Endothelial cell (in vitro differentiated cells): Measurements from ENCODE around the gene TRPM2. TPM values are rescaled to one million over a fixed set of nuclear protein-coding genes. Genes with fewer than 3 reads are reported as not detected.

Source experiments
- DNase-seq: peaks from one replicate; pipeline ENCODE4 v3.0.0; 2021; ENCODE audit warnings: low spot score
- H3K27ac Mint-ChIP-seq: one replicate; pipeline ENCODE4 v1.8.0; 2021; ENCODE audit warnings: mixed read lengths, inconsistent platforms; ENCODE audit not compliant: unreplicated experiment
- H3K27me3 Mint-ChIP-seq: one replicate; pipeline ENCODE4 v1.8.0; 2021; ENCODE audit warnings: mild to moderate bottlenecking, moderate library complexity, mixed read lengths, inconsistent platforms; ENCODE audit not compliant: unreplicated experiment
- H3K36me3 Mint-ChIP-seq: one replicate; pipeline ENCODE4 v1.8.0; 2021; ENCODE audit warnings: mild to moderate bottlenecking, low read depth, mixed read lengths, inconsistent platforms; ENCODE audit not compliant: unreplicated experiment
- H3K4me1 Mint-ChIP-seq: one replicate; pipeline ENCODE4 v1.8.0; 2021; ENCODE audit warnings: mild to moderate bottlenecking, mixed read lengths, inconsistent platforms; ENCODE audit not compliant: unreplicated experiment
- H3K4me3 Mint-ChIP-seq: one replicate; pipeline ENCODE4 v1.8.0; 2021; ENCODE audit warnings: mild to moderate bottlenecking, mixed read lengths, inconsistent platforms; ENCODE audit not compliant: unreplicated experiment
- H3K9me3 Mint-ChIP-seq: one replicate; pipeline ENCODE4 v1.8.0; 2021; ENCODE audit warnings: mixed read lengths, inconsistent platforms; ENCODE audit not compliant: unreplicated experiment
- total RNA-seq: library from RNA; stranded (reverse); fragmentation: NEBNext Ultra II Directional; extraction: Animal tissue kit (Norgen Biotek cat#: 25700); gene quantifications from one replicate; pipeline ENCODE4 v1.2.1, GENCODE V29; 2021; ENCODE audit not compliant: unreplicated experiment
- TF ChIP-seq, protein P1 (sequence below): fragments of 200-600 bp; sonication (generic); IDR thresholded peaks from one replicate; pipeline ENCODE4 v1.5.0; 2021; ENCODE audit warnings: antibody characterized with exemption; ENCODE audit not compliant: unreplicated experiment

TRPM2 gene
- total RNA-seq, 1 donor from 2014 or later: 0.15 TPM

DNA sequence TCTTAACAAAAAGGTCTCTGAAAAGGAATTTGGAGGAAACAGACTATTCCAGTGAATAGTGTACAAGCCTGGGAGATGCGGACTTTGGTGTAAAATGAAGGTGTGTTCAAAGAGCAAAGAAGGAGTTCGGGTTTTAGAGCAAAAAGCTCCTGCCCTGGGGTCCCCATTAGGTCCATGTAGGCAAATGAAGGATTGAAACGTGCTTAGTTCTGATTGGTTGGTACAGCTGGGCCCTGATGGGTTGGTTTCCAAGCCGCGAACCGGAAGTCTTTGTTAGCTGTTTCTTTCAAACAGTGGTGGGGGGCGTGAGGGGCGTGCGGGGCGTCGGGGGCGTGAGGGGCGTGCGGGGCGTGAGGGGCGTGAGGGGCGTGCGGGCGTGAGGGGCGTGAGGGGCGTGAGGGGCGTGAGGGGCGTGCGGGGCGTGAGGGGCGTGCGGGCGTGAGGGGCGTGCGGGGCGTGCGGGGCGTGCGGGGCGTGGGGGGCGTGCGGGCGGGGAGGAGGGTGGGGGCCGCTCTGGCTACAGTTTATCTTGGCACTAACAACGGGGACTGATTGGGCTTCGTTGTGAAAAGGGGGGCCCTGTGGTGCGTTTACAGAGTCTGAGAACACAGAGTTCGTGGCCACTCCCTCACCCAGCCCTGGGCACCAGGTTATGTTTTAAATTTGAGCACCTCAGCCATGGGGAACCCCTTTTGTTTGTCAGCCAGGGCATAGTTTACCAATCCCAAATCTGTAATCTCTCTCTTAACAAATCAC is 131.3 kb downstream of the TRPM2 start:
- Mint-ChIP-seq H3K27ac (no peak overlapping the region), H3K4me3 (no peak overlapping the region), H3K9me3 (no peaks in the 10 kb centered on the region), H3K36me3 (no peaks in the 10 kb centered on the region), H3K27me3 (no peaks in the 10 kb centered on the region), H3K4me1 (no peaks in the 10 kb centered on the region)
- TF ChIP-seq, protein P1, sequence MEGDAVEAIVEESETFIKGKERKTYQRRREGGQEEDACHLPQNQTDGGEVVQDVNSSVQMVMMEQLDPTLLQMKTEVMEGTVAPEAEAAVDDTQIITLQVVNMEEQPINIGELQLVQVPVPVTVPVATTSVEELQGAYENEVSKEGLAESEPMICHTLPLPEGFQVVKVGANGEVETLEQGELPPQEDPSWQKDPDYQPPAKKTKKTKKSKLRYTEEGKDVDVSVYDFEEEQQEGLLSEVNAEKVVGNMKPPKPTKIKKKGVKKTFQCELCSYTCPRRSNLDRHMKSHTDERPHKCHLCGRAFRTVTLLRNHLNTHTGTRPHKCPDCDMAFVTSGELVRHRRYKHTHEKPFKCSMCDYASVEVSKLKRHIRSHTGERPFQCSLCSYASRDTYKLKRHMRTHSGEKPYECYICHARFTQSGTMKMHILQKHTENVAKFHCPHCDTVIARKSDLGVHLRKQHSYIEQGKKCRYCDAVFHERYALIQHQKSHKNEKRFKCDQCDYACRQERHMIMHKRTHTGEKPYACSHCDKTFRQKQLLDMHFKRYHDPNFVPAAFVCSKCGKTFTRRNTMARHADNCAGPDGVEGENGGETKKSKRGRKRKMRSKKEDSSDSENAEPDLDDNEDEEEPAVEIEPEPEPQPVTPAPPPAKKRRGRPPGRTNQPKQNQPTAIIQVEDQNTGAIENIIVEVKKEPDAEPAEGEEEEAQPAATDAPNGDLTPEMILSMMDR: no peak
- DNase-seq: no peak

DNA sequence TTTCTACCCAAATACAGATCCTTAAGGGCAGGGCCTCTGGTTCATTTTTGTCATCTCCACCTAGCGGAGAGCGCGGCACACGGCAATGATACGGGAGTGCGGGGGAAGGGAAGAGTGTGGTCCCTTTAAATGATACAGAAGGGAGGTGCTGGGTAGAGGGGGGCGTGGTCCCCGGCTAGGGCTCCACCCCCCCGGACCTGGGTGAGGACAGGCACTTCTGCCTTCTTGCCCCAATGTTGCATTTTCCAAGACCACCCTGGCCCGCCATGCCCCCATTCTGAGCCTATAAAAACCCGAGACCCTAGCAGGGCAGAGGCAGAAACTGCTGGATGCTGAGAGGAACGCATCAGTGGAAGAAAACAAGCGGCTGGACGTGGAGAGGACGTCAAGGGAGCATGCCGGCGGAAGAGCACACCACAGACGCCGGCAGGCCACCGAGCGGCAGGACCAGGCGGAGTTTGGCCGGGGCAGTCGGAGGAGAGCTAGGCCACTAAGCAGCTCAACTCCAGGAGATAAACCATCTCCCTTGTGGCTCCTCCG is 131.9 kb downstream of the TRPM2 start:
- Mint-ChIP-seq H3K27ac (no peak overlapping the region), H3K4me3 (no peak overlapping the region), H3K9me3 (no peaks in the 10 kb centered on the region), H3K4me1 (no peaks in the 10 kb centered on the region), H3K27me3 (no peaks in the 10 kb centered on the region), H3K36me3 (no peaks in the 10 kb centered on the region)
- DNase-seq: no peak
- TF ChIP-seq, protein P1: no peak

DNA sequence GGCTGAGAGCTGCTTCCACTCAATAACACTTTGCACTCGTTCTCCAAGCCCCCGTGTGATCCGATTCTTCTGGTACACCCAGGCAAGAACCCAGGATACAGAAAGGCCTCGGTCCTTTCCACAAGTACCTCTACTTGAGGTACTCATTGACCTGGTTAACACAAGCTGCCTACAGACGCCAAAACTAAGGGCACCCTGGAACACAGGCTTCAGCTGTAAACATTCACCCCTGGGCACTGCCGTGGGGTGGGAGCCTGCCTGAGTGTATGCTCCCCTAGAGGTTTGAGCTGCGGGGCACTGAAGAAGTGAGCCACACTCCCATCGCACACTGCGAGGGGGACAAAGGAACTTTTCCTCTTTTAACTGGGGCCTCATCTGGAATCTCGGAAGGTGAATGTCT is 132.4 kb downstream of the TRPM2 start:
- Mint-ChIP-seq H3K27ac (no peak overlapping the region), H3K4me1 (no peaks in the 10 kb centered on the region), H3K9me3 (no peaks in the 10 kb centered on the region), H3K27me3 (no peaks in the 10 kb centered on the region), H3K4me3 (no peak overlapping the region), H3K36me3 (no peaks in the 10 kb centered on the region)
- TF ChIP-seq, protein P1: no peak
- no peak for DNase-seq

DNA sequence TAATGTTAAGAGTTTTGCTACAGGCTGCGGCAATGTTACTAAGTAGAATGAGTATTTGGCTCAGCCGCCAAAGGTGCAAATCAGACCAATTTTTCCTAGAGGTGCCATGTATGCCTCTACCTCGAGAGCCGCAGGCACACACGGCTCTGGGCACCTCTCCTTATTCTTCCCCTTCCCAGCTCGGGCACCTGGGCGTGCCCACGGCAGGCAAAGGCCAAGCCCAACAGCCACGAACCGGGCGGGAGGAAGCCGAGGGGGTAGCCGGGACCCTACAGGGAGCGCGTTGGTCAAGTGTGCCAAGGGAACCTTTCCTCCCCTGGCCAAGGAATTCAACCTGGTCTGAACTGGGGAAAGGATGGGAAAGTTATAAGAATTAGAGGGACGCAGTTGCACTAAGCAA is 132.9 kb downstream of the TRPM2 start:
- no peak for DNase-seq
- Mint-ChIP-seq H3K4me3 (no peak overlapping the region), H3K9me3 (no peaks in the 10 kb centered on the region), H3K4me1 (no peaks in the 10 kb centered on the region), H3K27me3 (no peaks in the 10 kb centered on the region), H3K27ac (no peak overlapping the region), H3K36me3 (no peaks in the 10 kb centered on the region)
- TF ChIP-seq, protein P1: no peak

DNA sequence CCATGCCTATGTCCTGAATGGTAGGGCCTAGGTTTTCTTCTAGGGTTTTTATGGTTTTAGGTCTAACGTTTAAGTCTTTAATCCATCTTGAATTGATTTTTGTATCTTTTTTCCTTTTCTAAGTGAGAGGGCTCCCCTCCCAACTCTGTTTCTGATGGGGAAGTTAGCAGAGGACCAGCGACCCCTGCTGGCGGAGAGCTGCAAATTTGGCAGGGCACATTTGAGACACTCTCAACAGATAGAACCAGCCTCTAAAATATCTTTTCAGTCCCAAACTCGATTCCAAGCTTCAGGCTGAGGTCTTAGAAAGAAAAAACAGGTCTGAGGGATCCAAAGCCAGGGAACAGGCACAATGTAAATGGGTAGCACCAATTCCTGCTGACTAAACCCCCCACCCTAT is 134.4 kb downstream of the TRPM2 start:
- H3K9me3 Mint-ChIP-seq: peaks cover 8% of the 10 kb centered on the region
- DNase-seq: no peak

More for the DNA sequence above, 134.4 kb downstream of the TRPM2 start:
- H3K4me1 Mint-ChIP-seq: no peaks in the 10 kb centered on the region
- TF ChIP-seq, protein P1: peak; percentile 64
- peaks cover 3% of the 10 kb centered on the region for H3K27me3 Mint-ChIP-seq
- peaks cover 8% of the 10 kb centered on the region for H3K36me3 Mint-ChIP-seq
- H3K4me3 Mint-ChIP-seq: no peak overlapping the region
- no peak overlapping the region for H3K27ac Mint-ChIP-seq
